AG04450 (cell line): ENCODE data around the gene ABCA10. TPM values are rescaled to one million over a fixed set of nuclear protein-coding genes. Genes with fewer than 3 reads are reported as not detected.

ENCODE experiments used
- CTCF ChIA-PET: fragments of 300-600, 350-600 bp; formaldehyde crosslinking; extraction: SDS; loops from one replicate; lab custom pipeline; 2022; ENCODE audit warnings: antibody characterized with exemption, inconsistent platforms; lab: Charles Lee
- POLR2A ChIA-PET: fragments of 350-600 bp; formaldehyde crosslinking; extraction: SDS; loops from one replicate; lab custom pipeline; 2021; ENCODE audit warnings: antibody characterized with exemption, inconsistent platforms; lab: Yijun Ruan, JAX
- DNase-seq: peaks from one replicate; pipeline ENCODE4 v3.0.0-alpha.2; 2011; ENCODE audit warnings: low read depth, low spot score
- H3K27ac ChIP-seq: one replicate; pipeline ENCODE4 v1.5.1; 2012; ENCODE audit warnings: low read depth, low read length, control low read depth
- H3K27me3 ChIP-seq: one replicate; pipeline ENCODE4 v1.6.0; 2012; ENCODE audit warnings: low read length; ENCODE audit not compliant: control insufficient read depth, insufficient read depth
- H3K4me3 ChIP-seq: 2 replicates; pipeline ENCODE4 v1.5.1; 2011; ENCODE audit warnings: mild to moderate bottlenecking, low read depth, low read length, control low read depth
- H3K9me3 ChIP-seq: 2 replicates; pipeline ENCODE4 v1.5.1; 2012; ENCODE audit warnings: low read length; ENCODE audit not compliant: control insufficient read depth, insufficient read depth
- CTCF ChIP-seq: IDR thresholded peaks from 2 replicates; pipeline ENCODE4 v1.5.1; 2011; ENCODE audit warnings: low read depth, low read length, control low read depth, inconsistent platforms
- polyA plus RNA-seq: library from polyadenylated mRNA; depleted of rRNA; stranded (reverse); fragments of >200 nt; gene quantifications from 2 replicates; pipeline ENCODE4 v1.2.3, GENCODE V29; 2011

ABCA10 gene
- polyA plus RNA-seq, 1 experiment, result 0.58 TPM

- H3K9me3 ChIP-seq, result no peaks in the 10 kb centered on the region
- CTCF ChIA-PET, result interaction anchor here (0.6 to 2.9 kb wide), 5 partner anchors 9 to 465 kb away, joined by 3 to 29 read pairs (median 6); partner anchors contain the start of gene ABCA10
- no peak for DNase-seq
- no peak overlapping the region for H3K4me3 ChIP-seq
- no peak for TF ChIP-seq CTCF
- H3K27ac ChIP-seq, result no peak overlapping the region
- POLR2A ChIA-PET, result no interaction called here
- no peaks in the 10 kb centered on the region for H3K27me3 ChIP-seq
Observed at GRCh38 chr17:69236946-69237345, 8.3 kb upstream of the ABCA10 start.

GRCh38 chr17:69236464-69236863 is 7.8 kb upstream of the ABCA10 start:
- ChIA-PET CTCF (interaction anchor here (0.6 to 4.4 kb wide), 18 partner anchors 8 to 472 kb away, joined by 3 to 75 read pairs (median 5); partner anchors contain the start of gene ABCA10), POLR2A (no interaction called here)
- Histone ChIP-seq H3K27ac (no peak overlapping the region), H3K4me3 (no peak overlapping the region), H3K9me3 (no peaks in the 10 kb centered on the region), H3K27me3 (no peaks in the 10 kb centered on the region)
- DNase-seq, result no peak
- TF ChIP-seq CTCF, result no peak

GRCh38 chr17:69235338-69236058 is 6.9 kb upstream of the ABCA10 start:
- Histone ChIP-seq H3K9me3 (no peaks in the 10 kb centered on the region), H3K27ac (no peak overlapping the region), H3K27me3 (no peaks in the 10 kb centered on the region), H3K4me3 (no peak overlapping the region)
- peak; percentile 82 for TF ChIP-seq CTCF
- peak; percentile 51 for DNase-seq
- POLR2A ChIA-PET, result no interaction called here
- CTCF ChIA-PET, result interaction anchor here (0.6 to 4.4 kb wide), 37 partner anchors 8 to 698 kb away, joined by 3 to 75 read pairs (median 4); no protein-coding TSS in a partner anchor

- no peak for TF ChIP-seq CTCF
- Histone ChIP-seq H3K9me3 (no peaks in the 10 kb centered on the region), H3K4me3 (no peak overlapping the region), H3K27me3 (no peaks in the 10 kb centered on the region), H3K27ac (no peak overlapping the region)
- no peak for DNase-seq
- POLR2A ChIA-PET, result no interaction called here
- CTCF ChIA-PET, result interaction anchor here (1.3 to 4.4 kb wide), 3 partner anchors 455 to 461 kb away, joined by 4 to 75 read pairs (median 5); no protein-coding TSS in a partner anchor
Observed at GRCh38 chr17:69232650-69233049, 4.0 kb upstream of the ABCA10 start.

- ChIA-PET CTCF (interaction anchor here (1.1 kb wide), 1 partner anchor 459 kb away, joined by 6 read pairs; no protein-coding TSS in a partner anchor), POLR2A (no interaction called here)
- Histone ChIP-seq H3K4me3 (no peak overlapping the region), H3K9me3 (no peaks in the 10 kb centered on the region), H3K27ac (no peak overlapping the region), H3K27me3 (no peaks in the 10 kb centered on the region)
- TF ChIP-seq CTCF, result no peak
- no peak for DNase-seq
Observed at GRCh38 chr17:69231521-69231920, 2.9 kb upstream of the ABCA10 start.
